H1 (cell line): ENCODE results near the gene GIPC2.

Source experiments
- ATF3 ChIP-seq: IDR thresholded peaks from 2 replicates; pipeline ENCODE4 v1.6.1; 2011; ENCODE audit warnings: low read depth, mild to moderate bottlenecking, low read length; ENCODE audit not compliant: insufficient read depth
- CHD1 ChIP-seq: IDR thresholded peaks from 2 replicates; pipeline ENCODE4 v1.6.1; 2012; ENCODE audit warnings: low read depth, low read length, improper control_type of control experiment
- CTCF ChIP-seq, 3 experiments: IDR thresholded peaks; 1 replicate in 2 of 3; 2 replicates in 1 of 3; pipeline versions ENCODE4 v1.5.1 to v1.6.1; 2011; ENCODE audit warnings: low read length in 3 of 3, mild to moderate bottlenecking in 3 of 3, inconsistent platforms in 2 of 3, low read depth in 1 of 3, moderate library complexity in 1 of 3; ENCODE audit not compliant: insufficient read depth in 1 of 3; ENCODE audit errors: control extremely low read depth in 1 of 3
- E2F6 ChIP-seq: IDR thresholded peaks from 2 replicates; pipeline ENCODE4 v1.6.1; 2012; ENCODE audit warnings: inconsistent platforms
- EZH2 ChIP-seq: fragments of 200-600 bp; sonication (generic); IDR thresholded peaks from 2 replicates; pipeline ENCODE4 v1.7.1; 2012; ENCODE audit warnings: low read depth, mild to moderate bottlenecking, moderate library complexity, low read length, inconsistent platforms; ENCODE audit not compliant: severe bottlenecking
- JUND ChIP-seq: IDR thresholded peaks from 2 replicates; pipeline ENCODE4 v1.6.1; 2011; ENCODE audit warnings: mild to moderate bottlenecking, improper control_type of control experiment, low read length
- KDM1A ChIP-seq: fragments of 200-600, 300-600 bp; sonication (generic); IDR thresholded peaks from 2 replicates; pipeline ENCODE4 v1.7.1; 2016; ENCODE audit warnings: mild to moderate bottlenecking, low read length, borderline replicate concordance
- KDM5A ChIP-seq: fragments of 200-600 bp; IDR thresholded peaks from 2 replicates; pipeline ENCODE4 v1.7.1; 2012; ENCODE audit warnings: mild to moderate bottlenecking, low read length, inconsistent platforms, mixed read lengths
- MAFK ChIP-seq: IDR thresholded peaks from 2 replicates; pipeline ENCODE4 v1.6.1; 2012; ENCODE audit warnings: low read depth, mild to moderate bottlenecking, improper control_type of control experiment, low read length
- MAX ChIP-seq: IDR thresholded peaks from 2 replicates; pipeline ENCODE4 v1.6.1; 2012; ENCODE audit warnings: inconsistent platforms
- POLR2A ChIP-seq, 2 experiments: IDR thresholded peaks; 1 replicate in 1 of 2; 2 replicates in 1 of 2; pipeline ENCODE4 v1.6.1; 2011; ENCODE audit warnings: low read depth in 2 of 2, low read length in 2 of 2, mild to moderate bottlenecking in 2 of 2; ENCODE audit errors: control extremely low read depth in 1 of 2
- POLR2AphosphoS5 ChIP-seq: IDR thresholded peaks from 2 replicates; pipeline ENCODE4 v1.6.1; 2011; ENCODE audit warnings: low read depth, low read length
- SUZ12 ChIP-seq: fragments of 200-600 bp; sonication (generic); IDR thresholded peaks from 2 replicates; pipeline ENCODE4 v1.6.1; 2012; ENCODE audit warnings: mild to moderate bottlenecking, inconsistent platforms, low read length, moderate library complexity, mixed read lengths
- YY1 ChIP-seq: IDR thresholded peaks from 2 replicates; pipeline ENCODE4 v1.6.1; 2011; ENCODE audit warnings: low read depth, mild to moderate bottlenecking, low read length

GRCh38 chr1:78101514-78101913 lies 55.7 kb downstream of the GIPC2 start:
- TF ChIP-seq CTCF (IDR thresholded peaks at IDR 0.05; ENCODE audit: control extremely low read depth in 1 of 3, insufficient read depth in 1 of 3, low read depth in 1 of 3, low read length in 3 of 3), result no peak
- no peak for TF ChIP-seq JUND
- TF ChIP-seq MAX, result no peak
- TF ChIP-seq MAFK, result no peak
- no peak for TF ChIP-seq KDM5A
- no peak for TF ChIP-seq POLR2A (IDR thresholded peaks at IDR 0.05; ENCODE audit: control extremely low read depth in 1 of 2, low read depth in 2 of 2, low read length in 2 of 2)
- TF ChIP-seq CHD1, result no peak
- no peak for TF ChIP-seq SUZ12
- no peak for TF ChIP-seq E2F6
- TF ChIP-seq EZH2, result no peak
- no peak for TF ChIP-seq KDM1A
- no peak for TF ChIP-seq ATF3
- no peak for TF ChIP-seq POLR2AphosphoS5
- TF ChIP-seq YY1, result no peak
